ENCODE measurements around the gene ARFGAP1.

DNA sequence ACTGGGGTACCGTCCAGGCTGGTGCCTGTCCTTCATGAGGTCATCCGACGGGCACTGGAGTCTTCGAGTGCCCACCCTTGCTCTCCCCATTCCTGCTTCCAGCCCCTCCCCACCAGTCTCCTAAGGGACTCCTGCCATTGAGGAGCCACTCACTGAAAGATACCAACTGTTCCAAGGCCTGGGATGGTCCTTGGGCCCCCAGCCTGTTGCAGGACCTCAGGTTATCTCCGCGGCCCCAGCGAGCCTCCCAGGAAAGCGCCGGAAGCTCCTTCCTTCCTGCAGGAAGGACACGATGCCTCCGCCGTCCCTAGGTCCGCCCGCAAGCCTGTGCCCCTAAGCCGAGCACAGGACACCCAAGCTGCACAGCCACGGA is 19.6 kb upstream of the ARFGAP1 start:
- TF ChIP-seq, protein P1, sequence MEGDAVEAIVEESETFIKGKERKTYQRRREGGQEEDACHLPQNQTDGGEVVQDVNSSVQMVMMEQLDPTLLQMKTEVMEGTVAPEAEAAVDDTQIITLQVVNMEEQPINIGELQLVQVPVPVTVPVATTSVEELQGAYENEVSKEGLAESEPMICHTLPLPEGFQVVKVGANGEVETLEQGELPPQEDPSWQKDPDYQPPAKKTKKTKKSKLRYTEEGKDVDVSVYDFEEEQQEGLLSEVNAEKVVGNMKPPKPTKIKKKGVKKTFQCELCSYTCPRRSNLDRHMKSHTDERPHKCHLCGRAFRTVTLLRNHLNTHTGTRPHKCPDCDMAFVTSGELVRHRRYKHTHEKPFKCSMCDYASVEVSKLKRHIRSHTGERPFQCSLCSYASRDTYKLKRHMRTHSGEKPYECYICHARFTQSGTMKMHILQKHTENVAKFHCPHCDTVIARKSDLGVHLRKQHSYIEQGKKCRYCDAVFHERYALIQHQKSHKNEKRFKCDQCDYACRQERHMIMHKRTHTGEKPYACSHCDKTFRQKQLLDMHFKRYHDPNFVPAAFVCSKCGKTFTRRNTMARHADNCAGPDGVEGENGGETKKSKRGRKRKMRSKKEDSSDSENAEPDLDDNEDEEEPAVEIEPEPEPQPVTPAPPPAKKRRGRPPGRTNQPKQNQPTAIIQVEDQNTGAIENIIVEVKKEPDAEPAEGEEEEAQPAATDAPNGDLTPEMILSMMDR (IDR thresholded peaks at IDR 0.05; ENCODE audit: low read depth, low read length, poor library complexity, severe bottlenecking) = no peak
- TF ChIP-seq EZH2phosphoT487 (IDR thresholded peaks at IDR 0.05; ENCODE audit: borderline replicate concordance, low read length) = no peak

All from DOHH2 (cell line).